IPS-NIHi7 (cell line): ENCODE measurements around the gene PROCR.
"Not testable (repeated sequence)": the region's sequence is repeated elsewhere in the genome, so short reads cannot be mapped to it uniquely, and the experiment has no call there.

Experiments
- DNase-seq: peaks from one replicate; pipeline ENCODE4 v3.0.0; 2012; ENCODE audit warnings: mixed read lengths; ENCODE audit errors: extremely low spot score

The PROCR gene

DNA sequence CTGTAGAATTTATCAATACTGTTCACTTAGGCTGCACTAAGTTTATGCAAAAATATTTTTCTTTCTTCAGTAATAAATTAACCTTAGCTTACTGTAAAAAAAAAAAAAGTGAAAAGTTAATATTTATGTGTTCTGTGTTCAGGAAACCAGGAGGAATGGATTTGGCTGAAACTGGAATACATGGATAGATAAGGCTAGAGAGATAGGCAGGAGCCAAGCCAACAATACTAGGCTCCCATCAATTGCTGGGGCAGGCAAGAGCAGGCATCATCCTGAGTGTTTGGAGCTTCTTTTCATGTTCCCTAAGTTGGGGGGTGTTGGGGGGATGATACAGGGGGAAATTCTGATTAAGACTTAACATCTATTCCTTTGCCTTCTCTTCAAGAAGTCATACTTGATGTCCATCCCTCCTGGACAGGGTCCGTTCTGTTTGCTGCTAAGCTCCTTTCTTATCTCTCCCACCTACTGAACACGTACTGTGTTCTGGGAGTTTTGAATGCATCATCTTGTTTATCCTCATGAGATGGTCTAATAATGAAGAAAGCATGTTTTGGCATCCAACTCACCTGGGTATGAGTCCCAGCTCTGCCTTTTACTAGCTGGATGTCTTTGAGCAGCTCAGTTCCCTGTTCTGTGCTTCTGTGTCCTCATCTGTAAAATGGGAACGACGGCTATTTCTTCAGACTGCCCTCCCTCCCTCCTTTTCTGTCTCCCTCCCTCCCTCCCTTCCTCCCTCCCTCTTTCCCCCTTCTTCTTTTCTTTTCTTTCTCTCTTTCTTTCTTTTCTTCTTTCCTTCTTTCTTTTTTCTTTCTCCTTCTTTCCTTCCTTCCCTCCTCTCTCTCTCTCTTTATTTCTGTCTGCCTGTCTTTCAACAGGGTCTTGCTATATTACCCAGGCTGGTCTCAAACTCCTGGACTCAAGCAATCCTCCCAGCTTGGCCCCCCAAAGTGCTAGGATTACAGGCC lies 6.4 kb upstream of the PROCR start:
- DNase-seq, result no peak

DNA sequence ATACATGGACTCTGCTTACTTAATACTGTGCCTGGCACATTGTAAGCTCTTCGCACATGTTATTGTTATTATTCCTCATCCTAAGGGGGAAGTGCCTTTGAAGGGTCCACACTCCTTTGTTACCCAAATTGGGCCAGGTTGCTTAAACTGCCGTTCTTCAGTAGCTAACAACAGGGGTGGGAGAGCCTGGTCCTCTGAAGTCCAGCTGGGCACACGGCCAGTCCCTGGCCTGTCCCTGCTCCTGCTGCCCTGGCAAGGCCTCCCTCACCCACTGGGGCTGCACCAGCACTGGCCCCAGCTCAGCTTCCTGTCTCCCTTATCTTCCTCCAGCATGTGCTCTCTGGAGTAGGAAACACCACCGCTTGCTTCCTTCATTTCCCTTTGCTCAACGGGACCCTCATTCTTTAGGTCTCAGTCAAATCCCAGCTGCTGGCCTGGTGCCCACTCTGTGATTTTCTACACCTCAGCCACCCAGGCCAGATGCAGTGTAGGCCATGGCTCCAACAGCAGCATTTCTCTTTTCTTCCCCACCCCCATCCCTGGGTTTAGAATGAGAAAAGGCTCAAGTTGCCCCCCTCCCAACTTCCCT lies 5.5 kb upstream of the PROCR start:
- DNase-seq, result peak; percentile 30

DNA sequence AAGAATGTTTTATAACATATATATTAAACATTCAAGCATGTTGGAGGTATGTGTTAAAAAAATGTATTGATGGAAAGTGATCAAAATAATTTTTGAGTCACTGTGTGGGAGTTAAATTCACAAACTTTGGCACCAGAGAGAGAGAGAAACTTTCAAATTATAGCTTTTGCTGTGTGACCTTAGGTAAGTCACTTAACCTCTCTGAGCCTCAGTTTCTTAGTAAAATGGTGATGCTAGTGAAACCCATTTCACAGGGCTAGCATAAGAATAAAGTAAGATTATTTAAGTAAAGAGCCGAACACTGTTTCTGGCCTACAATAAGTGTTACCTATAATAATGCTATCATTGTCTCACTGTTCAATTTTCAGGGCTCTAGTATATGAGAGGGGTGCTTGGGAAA lies 4.1 kb upstream of the PROCR start:
- DNase-seq, result no peak

DNA sequence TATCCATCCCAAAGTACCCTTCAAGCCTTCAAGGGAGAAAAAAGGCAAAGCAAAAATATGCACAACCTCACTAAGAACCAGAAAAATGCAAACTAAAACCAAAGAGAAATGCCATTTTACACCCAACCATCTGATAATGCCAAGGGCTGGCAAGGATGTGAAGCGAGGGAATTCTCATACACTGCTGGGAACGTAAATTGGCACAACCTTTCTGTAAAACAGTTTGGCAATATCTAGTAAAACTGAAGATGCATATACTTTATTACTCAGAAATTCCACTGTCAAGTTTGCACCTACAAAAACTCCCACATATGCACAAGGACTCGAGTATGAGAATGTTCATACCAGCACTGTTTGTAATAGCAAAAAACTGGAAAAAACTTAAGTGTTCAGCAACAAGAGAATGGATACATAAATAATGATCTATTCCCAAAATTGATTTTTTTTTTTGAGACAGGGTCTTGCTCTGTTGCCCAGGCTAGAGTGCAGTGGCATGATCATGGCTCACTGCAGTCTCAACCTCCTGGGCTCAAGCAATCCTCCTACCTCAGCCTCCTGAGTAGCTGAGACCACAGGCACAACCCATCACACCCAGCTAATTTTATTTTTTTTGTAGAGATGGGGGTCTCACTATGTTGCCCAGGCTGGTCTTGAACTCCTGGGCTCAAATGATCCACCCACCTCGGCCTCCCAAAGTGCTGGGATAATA lies 3.0 kb upstream of the PROCR start:
- DNase-seq, result not testable (repeated sequence)

DNA sequence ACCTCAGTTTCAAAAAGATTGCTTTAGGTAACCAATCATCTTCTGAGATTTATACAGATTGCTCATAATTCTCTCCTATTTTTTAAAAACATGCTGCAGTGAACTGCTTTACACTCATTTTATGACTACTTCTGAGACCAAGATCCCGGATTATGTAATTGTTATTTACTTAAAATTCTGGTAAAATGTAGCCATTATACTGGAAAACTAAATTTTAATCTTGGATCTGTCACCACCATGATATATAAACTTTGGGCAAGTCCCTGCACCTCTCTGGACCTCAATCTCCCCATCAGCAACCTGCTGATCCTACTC lies 477 bp upstream of the PROCR start:
- DNase-seq, result no peak

DNA sequence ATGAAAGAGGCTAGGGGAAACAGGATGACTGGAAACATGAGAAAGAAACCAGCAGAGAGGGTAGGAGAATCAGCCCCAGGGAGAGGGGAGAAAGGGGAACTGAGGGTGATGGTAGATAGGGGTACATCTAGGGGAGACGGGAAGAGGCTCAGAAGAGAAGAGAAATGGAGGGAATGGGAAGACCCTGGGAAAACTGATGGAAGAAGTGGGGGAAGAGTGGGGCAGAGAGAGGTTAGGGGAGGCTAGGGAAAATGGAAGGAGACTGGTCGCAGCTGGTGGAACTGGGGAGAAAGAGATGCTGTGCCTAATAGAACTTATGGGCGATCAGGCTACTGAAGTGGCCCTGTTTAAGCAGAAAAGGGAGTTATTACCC lies 548 bp downstream of the PROCR start:
- DNase-seq, result no peak

DNA sequence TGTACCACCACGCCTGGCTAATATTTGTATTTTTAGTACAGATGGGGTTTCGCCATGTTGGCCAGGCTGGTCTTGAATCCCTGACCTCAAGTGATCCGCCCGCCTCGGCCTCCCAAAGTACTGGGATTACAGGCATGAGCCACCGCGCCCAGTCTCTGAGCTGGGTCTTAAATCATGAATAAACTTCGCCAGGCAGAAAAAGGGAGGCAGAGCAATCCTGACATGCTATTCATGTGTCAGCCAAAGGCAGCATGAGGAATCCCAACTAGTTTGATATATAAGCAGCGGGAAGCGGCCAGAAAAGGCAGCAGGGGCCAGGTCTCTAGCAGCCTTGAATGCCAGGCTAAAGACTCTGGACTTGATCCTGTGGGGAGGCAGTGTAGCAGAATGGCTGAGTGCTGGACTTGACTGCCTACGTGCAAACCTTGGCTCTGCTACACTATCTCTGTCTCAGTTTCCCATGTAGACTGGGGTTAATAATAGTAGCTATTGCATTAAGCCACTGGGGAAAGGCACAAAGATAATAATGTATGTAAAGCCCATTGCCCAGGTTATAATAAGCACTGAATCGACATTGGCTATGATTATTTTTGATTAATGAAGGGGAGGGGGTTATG lies 1.8 kb downstream of the PROCR start:
- no peak for DNase-seq

DNA sequence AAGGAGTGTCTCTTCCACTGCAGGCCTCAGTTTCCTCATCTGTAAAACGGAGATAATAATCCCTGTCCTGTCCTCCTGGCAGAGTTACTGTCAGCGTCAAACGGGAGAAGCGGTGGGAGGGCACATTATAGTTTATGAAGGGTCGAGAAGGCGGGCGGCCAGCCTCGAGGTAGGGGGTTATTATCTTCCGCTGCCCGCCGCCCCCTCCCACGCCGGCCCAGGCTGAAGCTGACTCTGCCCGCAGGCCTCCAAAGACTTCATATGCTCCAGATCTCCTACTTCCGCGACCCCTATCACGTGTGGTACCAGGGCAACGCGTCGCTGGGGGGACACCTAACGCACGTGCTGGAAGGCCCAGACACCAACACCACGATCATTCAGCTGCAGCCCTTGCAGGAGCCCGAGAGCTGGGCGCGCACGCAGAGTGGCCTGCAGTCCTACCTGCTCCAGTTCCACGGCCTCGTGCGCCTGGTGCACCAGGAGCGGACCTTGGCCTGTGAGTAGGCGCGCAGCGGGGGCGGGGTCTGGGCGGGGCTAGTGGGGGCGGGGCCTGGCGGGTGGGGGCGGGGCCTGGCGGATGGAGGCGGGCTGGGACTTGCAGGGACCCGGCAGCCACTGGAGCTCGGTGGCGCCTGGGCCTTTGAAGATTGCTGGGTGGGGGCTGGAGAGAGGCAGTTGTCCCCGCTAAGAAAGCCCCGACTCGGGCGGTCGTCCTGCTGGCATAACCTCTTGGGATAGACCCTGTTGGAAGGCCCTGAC lies 2.8 kb downstream of the PROCR start:
- DNase-seq, result peak; percentile 94

DNA sequence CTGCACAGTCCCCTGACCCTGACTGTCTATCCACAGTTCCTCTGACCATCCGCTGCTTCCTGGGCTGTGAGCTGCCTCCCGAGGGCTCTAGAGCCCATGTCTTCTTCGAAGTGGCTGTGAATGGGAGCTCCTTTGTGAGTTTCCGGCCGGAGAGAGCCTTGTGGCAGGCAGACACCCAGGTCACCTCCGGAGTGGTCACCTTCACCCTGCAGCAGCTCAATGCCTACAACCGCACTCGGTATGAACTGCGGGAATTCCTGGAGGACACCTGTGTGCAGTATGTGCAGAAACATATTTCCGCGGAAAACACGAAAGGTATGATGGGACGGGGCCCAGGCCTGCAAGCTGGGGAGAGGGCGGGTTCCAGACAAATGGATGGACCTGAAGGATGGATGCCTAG lies 4.3 kb downstream of the PROCR start:
- DNase-seq, result no peak

DNA sequence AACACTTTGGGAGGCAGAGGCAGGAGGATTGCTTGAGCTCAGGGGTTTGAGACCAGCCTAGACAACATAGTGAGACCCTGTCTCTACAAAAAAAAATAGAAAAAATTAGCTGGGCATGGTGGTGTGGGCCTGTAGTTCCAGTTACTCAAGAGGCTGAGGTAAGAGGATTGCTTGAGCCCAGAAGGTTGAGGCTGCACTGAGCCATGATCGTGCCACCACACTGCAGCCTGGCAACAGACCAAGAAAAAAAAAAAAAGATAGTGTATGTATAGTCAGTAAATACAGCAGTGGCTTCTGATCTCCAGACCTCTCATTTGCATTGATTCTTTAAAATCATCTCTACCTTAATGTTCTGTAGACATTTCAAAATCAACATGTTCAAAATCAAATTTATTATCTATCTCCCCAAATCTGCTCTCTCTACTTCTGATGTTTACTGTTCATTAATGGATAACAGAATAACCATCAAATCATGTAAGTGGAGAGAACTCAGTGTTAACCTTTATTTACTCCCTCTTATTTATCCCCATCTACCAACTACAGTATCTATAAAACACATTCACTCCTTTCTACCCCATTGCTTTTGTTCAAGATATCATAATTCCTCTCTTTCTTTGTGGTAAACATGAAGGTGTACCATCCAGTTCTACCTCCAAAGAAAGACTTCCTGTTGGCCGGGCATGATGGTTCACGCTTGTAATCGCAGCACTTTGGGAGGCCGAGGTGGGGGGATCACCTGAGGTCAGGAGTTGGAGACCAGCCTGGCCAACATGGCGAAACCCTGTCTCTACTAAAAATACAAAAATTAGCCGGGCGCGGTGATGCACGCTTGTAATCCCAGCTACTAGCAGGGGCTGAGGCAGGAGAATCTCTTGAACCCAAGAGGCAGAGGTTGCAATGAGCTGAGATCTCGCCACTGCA lies 7.7 kb downstream of the PROCR start:
- no peak for DNase-seq

DNA sequence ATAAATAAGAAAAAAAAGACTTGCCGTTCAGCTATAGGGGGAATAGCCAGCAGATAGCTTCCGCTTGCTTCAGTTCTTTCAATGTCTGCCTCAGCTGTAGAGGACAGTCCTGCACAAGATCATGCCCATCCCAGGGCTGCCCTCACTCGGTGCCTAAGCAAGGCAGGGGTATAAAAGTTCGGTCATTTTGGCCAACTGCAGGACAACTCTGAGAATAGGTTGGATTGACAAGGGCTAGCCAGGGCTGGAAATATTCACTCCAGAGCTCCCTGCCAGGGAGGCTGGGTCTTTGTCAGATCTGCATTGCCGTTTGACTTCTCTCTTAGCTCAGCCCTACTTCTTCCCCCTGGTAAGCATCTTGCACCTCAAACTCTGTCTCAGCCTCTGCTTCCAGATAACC lies 8.4 kb downstream of the PROCR start:
- DNase-seq, result no peak

DNA sequence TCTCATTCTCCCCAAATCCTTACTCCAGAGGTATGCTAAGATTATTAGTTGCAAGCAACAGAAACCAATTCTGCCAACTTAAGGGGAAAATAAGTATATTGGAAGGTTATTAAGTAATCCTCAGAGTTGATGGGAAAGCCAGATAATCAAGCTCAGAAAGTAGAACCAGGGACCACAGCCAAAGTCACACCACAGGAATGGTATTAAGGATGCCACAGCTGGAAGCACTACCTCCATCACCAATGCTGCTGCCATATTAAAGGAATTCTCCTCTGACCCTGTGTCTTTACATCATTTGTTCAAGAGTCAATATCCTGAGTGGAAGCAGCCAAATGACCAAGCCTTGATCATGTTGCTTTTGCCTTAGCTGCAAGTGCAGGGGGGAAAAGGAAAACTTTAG lies 9.9 kb downstream of the PROCR start:
- DNase-seq, result no peak

DNA sequence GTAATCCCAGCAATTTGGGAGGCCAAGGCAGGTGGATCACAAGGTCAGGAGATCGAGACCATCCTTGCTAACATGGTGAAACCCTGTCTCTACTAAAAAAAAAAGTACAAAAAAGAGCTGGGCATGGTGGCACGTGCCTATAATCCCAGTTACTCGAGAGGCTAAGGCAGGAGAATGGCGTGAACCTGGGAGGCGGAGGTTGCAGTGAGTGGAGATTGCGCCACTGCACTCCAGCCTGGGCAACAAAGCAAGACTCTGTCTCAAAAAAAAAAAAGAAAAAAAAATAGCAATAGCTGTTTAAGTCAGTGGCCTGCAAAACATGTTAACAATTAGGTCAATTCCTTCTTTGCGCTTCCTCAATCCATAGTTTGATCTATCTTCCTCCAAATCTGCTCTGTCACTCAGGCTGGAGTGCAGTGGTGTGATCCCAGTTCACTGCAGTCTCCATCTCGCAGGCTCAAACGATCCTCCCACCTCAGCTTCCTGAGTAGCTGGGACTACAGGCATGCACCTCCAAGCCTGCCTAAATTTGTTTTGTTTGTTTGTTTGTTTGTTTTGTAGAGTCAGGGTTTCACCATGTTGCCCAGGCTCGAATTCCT lies 14.9 kb downstream of the PROCR start:
- not testable (repeated sequence) for DNase-seq

DNA sequence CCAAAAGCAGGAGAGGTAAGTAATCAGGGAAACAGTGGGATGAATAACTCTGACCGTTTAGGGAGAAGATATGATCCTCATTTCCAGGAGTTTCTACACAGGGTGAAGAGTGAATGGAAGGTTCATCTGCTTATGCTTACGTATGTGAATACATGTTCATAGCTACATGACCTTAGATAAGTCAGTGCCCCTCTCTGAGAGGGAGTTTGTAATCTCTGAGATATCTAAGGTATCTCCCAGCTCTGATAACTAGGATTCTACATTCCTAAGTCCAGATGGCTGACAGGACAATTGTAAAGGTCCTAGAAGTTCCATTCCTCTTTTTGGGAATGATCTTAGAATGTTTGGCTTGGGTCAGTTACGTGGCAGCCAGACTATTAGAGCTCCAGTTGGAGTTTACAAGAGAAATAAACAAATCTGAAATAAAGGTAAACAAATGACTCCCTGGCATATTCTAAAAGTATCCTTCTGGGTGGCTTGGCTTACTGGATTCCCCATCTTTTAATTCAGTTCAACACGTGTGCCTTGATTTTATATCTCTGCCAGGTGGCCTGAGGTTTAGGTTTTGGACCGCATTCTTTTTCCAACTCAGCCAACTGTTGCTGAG lies 15.8 kb downstream of the PROCR start:
- DNase-seq, result no peak

DNA sequence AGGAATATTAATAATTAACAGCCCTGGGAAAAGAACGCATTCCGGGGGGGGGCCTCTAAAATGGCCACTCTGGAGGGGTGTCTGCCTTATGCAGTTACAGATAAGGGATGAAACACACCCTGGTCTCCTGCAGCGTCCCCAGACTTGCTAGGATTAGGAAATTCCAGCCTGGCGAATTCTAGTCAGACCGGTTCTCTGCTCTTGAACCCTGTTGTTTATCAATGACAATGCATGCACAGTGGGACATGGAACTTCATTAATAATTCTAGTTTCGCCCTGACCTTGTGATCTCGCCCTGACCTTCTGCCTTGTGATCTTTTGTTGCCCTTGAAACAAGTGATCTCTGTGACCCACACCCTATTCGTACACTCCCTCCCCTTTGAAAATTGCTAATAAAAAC lies 17.4 kb downstream of the PROCR start:
- not testable (repeated sequence) for DNase-seq

DNA sequence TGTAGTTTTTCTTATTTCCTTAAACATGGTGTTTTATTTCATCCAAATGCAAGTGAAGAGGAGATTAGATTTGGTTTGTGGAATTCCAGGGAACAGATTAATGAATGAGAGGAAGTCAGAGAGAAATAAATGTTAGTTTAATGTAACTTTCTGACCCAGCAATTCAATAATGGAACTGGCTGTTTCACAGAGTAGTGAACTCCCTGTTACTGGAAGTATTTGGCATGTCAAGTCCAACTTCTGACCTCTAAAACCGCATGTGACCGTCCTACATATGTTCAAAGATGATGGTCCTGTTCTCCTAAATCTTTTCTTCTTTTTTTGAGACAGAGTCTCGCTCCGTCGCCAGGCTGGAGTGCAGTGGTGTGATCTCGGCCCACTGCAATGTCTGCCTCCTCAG lies 18.7 kb downstream of the PROCR start:
- DNase-seq, result no peak

DNA sequence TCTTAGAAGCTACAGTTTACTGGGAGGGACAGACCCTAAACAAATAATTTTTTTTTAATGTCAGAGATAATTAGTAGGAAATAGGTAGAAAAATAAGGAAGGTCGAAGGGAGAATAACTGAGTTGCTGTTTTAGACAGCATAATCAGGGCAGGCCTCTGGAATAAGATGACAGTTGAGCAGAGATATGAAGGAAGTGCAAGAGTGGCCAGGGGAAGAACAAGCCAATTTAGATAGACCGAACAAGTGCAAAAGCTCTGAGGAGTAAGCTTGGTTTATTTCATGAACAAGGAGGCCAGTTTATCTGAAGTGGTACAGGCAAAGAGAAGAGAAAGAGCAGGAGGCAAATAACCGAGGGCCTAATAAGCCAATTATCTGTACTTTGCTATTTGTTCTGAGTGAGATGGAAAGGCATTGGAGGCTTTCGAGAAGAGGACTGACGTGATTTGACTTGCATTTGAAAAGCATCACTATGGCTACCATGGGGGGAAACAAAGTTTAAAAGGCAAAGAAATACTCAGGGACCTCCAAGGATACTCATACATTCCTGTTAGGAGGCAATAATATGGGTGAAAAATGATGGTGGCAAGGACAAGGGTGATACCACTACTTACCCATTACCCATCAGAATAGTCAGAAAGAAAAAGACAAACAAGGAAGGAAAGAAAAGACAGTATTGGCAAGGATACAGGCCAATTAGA lies 19.7 kb downstream of the PROCR start:
- no peak for DNase-seq

DNA sequence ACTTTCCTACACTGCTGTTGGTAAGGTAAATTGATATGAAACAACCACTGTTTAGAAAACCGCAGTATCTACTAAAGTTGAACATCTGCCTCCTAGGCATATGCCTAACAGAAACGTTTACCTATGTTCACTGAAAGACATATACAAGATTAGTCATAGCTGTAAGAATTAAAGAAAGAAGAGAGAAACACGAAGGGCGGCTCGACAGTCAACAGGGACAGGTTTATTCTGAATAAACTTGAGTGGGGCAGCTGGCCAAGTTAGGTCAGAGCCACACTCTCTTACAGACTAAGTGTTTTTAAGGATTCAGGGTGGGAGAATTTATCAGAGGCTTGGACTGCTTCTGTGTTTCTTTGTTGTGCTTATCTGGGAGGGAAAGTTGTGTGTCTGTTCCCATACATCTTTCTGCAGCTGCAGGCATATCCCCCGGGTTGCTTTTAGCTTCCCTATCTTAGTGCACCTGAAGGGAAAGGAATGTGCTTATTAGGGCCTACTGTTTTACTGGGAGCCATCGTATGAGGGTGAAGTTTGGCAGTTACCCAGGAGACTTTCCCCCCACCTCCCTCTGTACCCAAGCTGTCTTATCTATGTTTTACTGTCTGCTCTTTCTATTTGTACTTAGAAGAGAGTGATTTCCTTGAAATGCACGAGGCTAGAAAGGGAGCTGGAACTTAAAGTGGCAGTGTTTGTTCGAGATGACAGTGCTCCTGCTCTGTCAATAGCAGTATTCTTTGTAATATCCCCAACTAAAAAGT lies 20.4 kb downstream of the PROCR start:
- DNase-seq, result no peak
